NCI-H187 treated with DMSO at 0.1 percent for 48 hours (cell line): Measurements from ENCODE around the gene PACSIN2.
"Not testable (repeated sequence)": the region's sequence is repeated elsewhere in the genome, so short reads cannot be mapped to it uniquely, and the experiment has no call there.

ENCODE experiments used
- DNase-seq: peaks from one replicate; lab custom pipeline; 2025; lab: John Stamatoyannopoulos, UW

The PACSIN2 gene

GRCh38 chr22:42964994-42965699, 49.8 kb downstream of the PACSIN2 start:
- no peak for DNase-seq

GRCh38 chr22:42963231-42963595, 51.7 kb downstream of the PACSIN2 start:
- DNase-seq: no peak

GRCh38 chr22:42962295-42963230, 52.4 kb downstream of the PACSIN2 start:
- DNase-seq: no peak

GRCh38 chr22:42961810-42962209, 53.1 kb downstream of the PACSIN2 start:
- no peak for DNase-seq

GRCh38 chr22:42961400-42961690, 53.6 kb downstream of the PACSIN2 start:
- DNase-seq: not testable (repeated sequence)

GRCh38 chr22:42960531-42961399, 54.2 kb downstream of the PACSIN2 start:
- no peak for DNase-seq

GRCh38 chr22:42959576-42960509, 55.1 kb downstream of the PACSIN2 start:
- DNase-seq: no peak

- DNase-seq: no peak
These were observed 56.0 kb downstream of the PACSIN2 start for GRCh38 chr22:42958937-42959336.

- DNase-seq: no peak
These were observed 57.0 kb downstream of the PACSIN2 start for GRCh38 chr22:42957958-42958357.

GRCh38 chr22:42957544-42957943, 57.4 kb downstream of the PACSIN2 start:
- no peak for DNase-seq

- no peak for DNase-seq
These were observed 59.1 kb downstream of the PACSIN2 start for GRCh38 chr22:42955848-42956247.

GRCh38 chr22:42955087-42955635, 59.8 kb downstream of the PACSIN2 start:
- no peak for DNase-seq

GRCh38 chr22:42953751-42954150, 61.2 kb downstream of the PACSIN2 start:
- not testable (repeated sequence) for DNase-seq

GRCh38 chr22:42951093-42951710, 63.7 kb downstream of the PACSIN2 start:
- no peak for DNase-seq

GRCh38 chr22:42950281-42950680, 64.7 kb downstream of the PACSIN2 start:
- DNase-seq: no peak

GRCh38 chr22:42949159-42949558, 65.8 kb downstream of the PACSIN2 start:
- DNase-seq: no peak

GRCh38 chr22:42948294-42948693, 66.7 kb downstream of the PACSIN2 start:
- DNase-seq: no peak

- DNase-seq: no peak
These were observed 67.5 kb downstream of the PACSIN2 start for GRCh38 chr22:42947211-42947990.

GRCh38 chr22:42946546-42947198, 68.3 kb downstream of the PACSIN2 start:
- no peak for DNase-seq
